Measurements from ENCODE around the gene FAAP24.
"Not testable (repeated sequence)": the region's sequence is repeated elsewhere in the genome, so short reads cannot be mapped to it uniquely, and the experiment has no call there.

FAAP24 gene, protein sequence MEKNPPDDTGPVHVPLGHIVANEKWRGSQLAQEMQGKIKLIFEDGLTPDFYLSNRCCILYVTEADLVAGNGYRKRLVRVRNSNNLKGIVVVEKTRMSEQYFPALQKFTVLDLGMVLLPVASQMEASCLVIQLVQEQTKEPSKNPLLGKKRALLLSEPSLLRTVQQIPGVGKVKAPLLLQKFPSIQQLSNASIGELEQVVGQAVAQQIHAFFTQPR

DNA sequence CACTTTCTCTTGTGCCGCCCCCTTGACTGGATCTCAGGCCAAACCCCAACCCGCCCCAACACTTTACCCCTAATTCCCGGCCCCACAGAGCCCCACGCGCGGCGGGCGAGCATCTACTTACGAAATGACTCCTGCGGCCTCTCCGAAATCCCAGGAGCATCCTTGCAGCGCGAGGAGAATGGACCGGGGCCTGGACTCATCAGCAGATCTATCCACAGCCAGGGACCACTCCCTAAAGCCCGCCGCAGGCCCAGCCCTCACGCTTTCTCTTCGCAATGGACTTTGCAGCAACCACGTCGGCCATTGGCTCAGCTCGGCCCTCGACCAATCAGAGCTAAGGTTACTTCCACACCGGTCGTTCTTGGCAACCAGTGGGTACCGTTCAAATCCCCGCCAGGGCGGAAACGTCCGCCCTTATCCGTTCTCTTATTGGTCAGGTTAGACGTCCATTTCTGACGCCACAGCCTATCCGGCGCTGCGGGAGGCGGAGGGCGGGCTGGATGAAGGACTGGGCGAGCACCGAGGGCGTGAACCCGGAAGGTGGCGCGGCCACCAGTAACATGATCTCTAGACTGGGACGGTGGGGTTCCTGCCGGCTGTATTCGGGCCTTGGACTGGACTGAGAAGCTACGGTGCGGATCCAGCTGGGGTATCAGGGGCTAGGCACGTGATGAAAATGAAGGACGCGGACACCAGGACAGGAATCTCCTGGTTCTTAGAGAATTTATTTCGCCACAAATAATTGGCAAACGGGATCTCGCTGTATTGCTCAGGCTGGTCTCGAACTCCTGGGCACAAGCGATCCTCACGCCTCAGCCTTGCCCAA, at the start of gene FAAP24, which contains the start of gene CEP89:
Gene FAAP24, plus strand, starts transcription at position 528 of the 826 bp plus-strand sequence. CDS start 955 bp downstream, outside the sequence.
Gene CEP89, minus strand, starts transcription at position 244 of the 826 bp plus-strand sequence. Its CDS starts 84 bp downstream, at position 160.
- peak; percentile 99 for DNase-seq

DNA sequence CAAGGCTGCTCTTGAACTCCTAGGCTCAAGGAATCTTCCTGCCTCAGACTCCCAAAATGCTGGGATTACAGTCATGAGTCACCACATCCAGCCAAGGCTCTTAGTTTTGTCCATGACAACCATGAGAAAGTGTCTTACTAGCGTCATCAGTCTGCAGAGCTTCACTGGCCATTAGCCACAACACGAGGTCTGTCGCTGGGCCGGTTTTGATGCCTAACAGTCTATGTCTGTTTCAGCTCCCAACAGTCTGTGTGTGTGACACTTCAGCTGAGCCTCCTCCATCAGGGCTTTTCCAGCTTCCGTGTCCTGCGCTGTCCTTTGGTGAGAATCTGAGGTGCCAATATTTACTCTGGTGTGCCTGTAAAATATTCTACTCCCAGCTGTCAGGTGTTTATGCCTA, 47.8 kb upstream of the FAAP24 start:
- DNase-seq, result no peak

- DNase-seq, result no peak
These were observed 43.2 kb upstream of the FAAP24 start for GRCh38 chr19:32928806-32929205.

GRCh38 chr19:32930567-32930966, 41.5 kb upstream of the FAAP24 start:
- DNase-seq, result no peak

DNA sequence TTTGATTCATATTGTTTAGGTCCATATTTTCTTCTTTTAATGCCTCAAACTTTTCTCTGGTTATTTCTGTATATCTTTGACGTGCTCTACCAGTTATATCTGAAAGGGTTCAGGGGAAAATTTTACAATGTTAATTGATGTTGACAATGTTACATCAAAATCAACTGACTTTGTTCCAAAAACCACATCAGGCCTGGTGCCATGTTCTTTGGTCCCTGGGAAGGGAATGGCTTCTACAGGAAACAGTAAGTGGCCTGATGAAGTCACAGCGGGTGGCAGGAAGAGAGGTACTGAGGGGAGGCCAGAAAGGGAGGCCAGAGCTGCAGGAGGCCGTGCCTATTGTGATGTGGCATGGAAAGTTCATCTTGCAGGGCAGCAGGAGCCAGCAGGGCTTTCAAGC, 38.5 kb upstream of the FAAP24 start:
- DNase-seq, result no peak

GRCh38 chr19:32935629-32936028, 36.4 kb upstream of the FAAP24 start:
- no peak for DNase-seq

DNA sequence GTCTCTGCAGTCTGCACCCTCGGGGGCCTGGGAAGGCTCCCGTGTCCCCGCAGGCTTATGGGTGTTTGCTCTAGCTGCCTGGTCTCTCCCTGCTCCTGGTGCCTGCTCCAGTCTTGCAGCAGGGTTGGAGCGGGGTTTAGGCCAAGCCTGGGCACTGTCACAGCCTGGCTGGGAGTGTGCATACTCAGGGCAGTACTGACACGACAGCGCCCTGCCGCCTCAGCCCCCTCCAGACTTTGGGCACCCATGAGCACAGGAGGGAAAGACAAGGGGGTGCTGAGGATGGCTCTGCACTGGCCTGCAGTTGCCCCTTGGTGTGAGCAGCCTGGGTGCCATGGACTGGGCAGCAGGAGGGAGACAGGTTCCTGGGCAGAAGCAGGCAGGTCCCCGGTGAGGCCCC, 36.0 kb upstream of the FAAP24 start:
- no peak for DNase-seq

DNA sequence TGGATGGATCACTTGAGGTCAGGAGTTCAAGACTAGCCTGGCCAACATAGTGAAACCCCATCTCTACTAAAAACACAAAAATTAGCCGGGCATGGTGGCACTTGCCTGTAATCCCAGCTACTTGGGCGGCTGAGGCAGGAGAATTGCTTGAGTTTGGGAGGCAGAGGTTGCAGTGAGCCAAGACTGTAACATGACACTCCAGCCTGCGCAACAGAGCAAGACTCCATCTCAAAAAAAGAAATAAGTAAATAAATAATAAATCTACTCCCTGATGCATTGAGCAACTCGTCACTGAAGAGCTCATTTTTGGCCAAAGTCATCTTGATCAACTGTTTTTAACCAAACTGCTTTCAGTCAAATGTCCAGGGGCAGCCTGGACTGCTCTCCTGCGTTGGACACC, 30.8 kb upstream of the FAAP24 start:
- DNase-seq, result not testable (repeated sequence)

GRCh38 chr19:32945260-32945659, 26.8 kb upstream of the FAAP24 start:
- no peak for DNase-seq

DNA sequence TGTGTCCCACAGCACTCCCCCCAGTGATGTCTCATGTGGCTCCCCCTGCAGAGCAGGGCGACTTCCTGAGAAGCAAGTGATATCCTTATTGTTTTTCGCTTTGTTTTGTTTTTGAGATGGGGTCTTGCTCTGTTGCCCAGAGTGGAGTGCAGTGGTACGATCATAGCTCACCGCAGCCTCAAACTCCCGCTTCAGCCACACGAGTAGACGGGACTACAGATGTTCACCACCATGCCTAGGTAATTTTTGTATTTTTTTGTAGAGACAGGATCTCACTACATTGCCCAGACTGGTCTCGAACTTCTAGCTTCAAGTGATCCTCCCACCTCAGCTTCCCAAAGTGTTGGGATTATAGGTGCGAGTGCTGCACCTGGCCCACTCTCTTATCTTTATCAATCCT, 5.3 kb upstream of the FAAP24 start:
- DNase-seq, result no peak

DNA sequence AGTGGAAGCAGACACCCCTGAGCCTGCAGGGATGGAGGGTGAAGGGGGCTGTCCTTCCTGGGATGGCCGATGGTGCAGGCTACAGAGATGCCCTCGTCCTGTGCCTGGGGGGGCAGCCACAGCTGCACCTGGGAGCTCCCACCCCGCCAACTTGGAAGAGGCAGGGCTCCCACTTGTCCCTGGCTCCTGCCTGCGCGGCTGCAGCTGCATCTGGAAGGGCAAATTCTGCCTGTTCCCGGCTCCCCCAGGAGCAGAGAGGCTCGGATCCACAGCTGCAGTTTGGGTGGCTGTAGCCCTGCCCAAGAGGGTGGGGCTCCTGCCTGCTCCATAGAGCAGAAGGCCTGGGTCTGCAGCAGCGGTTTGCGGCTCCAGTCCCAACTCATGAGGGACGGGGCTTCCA, 2.5 kb upstream of the FAAP24 start:
- DNase-seq, result no peak

- no peak for DNase-seq
These were observed 938 bp upstream of the FAAP24 start for GRCh38 chr19:32971012-32971595.

DNA sequence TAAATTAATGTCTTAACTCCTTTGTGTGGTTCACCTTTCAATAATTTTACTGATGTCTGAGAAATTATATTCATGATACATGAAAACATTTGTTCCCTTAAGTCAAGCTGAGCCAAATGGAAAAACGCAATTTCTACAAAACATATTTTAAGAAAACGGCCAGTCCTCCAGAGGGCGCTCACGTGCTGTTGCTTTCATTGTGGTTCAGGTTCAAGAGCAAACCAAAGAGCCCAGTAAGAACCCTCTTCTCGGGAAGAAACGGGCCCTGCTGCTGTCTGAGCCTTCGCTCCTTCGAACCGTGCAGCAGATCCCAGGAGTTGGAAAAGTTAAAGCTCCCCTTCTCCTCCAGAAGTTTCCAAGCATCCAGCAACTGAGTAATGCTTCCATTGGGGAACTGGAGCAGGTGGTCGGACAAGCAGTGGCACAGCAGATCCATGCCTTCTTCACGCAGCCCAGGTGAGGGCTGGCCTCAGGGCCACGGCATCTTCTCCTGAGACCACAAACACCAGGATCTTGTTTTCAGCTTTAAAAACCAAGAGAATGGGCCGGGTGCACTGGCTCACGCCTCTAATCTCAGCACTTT, 4.3 kb downstream of the FAAP24 start:
- DNase-seq, result peak; percentile 74

DNA sequence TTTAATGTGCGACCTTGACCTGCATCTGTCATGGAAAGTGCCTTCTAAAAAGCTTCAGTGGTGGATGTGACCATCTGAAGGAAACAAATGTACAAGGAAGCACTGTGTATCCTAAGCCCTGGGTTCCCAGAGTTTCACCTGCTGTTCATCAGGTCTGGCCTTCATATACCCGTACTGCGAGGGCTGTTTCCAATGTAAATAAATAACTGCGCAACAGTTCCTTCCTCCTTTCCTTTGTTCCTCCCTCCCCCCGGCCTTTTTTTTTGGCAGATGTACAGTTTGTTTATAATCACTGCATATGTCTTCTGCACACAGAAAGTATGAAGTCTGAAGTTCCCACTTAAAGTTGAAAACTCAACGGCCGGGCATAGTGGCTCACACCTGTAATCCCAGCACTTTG, 5.2 kb downstream of the FAAP24 start:
- no peak for DNase-seq

- DNase-seq, result not testable (repeated sequence)
These were observed 5.8 kb downstream of the FAAP24 start for GRCh38 chr19:32977813-32978212.

GRCh38 chr19:32979807-32980206, 7.8 kb downstream of the FAAP24 start:
- not testable (repeated sequence) for DNase-seq

- DNase-seq, result not testable (repeated sequence)
These were observed 10.4 kb downstream of the FAAP24 start for GRCh38 chr19:32982488-32982887.

DNA sequence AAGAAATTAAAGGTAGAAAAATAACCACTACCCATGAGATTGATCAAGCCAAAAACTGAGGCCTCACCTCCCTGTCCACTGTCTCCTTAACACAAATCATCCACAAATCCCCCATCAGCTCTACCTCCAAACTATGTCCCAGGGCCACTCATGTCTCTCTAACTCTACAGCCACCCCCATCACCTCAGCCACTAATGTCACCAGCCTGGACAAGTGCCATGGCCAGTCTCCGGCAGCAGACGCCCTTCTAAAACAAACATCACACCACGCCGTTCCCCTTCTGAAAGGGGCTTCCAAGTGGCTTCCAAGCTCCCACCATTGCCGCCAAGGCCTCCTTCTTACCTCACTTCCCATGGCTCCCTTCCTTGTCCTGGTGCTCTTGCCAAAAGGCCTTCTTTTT, 16.2 kb downstream of the FAAP24 start:
- DNase-seq, result not testable (repeated sequence)

- DNase-seq, result no peak
These were observed 16.7 kb downstream of the FAAP24 start for GRCh38 chr19:32988724-32989123.

- not testable (repeated sequence) for DNase-seq
These were observed 23.9 kb downstream of the FAAP24 start for GRCh38 chr19:32995966-32996365.

DNA sequence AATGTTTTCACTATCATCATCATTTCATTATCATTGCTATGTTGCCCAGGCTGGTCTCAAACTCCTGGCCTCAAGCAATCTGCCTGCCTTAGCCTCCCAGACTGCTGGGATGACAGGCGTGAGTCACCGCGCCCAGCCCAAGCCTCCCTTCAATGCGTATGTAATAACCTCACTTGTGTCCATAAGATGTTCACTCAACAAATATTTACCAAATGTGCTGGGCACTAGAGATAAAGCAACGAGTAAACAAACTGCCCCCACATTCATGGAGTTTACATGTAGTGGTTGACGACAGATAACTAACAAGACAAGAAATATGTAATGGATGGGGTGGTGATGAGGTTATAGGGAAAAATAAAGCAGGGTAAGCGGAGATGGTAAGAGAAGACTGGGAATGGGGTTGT, 25.0 kb downstream of the FAAP24 start:
- DNase-seq, result not testable (repeated sequence)

DNA sequence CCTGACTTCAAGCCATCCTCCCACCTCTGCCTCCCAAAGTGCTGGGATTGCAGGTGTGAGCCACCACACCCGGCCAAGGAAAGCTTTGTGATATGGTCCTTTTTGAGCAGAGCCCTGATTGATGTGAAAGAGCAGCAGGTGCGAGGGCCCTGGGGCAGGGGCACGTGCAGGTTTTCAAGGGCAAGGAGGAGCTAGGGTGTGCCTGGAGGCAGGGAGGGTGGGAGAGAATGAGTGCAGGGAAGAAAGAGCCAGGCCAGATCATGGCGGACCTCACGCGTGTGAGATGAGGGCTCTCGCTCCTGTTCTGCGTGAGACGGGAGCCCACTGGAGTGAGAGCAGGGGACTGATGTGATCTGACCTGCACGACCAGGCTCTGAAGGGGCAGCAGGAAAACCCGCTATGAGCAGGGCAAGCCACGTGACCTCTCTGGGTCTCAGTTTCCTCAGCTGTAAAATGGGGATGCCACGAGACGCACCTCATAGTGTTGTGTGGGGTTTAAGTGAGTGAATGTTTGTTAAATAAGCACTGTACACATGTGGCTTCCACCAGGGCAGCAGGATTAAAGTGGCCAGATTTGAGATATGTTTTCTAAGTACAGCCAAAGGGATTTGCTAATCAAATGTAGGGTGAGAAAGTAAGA, 25.8 kb downstream of the FAAP24 start:
- DNase-seq, result no peak

DNA sequence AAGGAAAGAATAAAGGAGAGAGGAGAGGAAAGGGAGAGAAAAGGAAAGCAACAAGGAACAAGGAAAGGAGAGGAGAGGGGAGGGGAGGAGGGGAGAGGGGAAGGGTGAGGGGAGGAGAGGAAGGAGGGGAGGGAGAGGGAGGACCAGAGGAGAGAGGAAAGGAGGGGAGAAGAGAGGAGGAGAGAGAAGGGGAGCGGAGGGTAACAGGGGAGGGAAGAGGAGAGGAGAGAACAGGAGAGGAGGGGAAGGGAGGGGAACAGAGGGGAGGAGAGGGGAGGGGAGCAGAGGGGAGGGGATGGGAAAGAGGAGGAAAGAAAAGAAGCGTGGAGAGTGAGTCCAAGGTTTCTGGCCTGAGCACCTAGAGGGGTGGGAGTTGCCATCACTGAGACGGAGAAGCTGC, 26.7 kb downstream of the FAAP24 start:
- DNase-seq, result no peak
